ENCODE measurements around the gene SEL1L3.

DNA sequence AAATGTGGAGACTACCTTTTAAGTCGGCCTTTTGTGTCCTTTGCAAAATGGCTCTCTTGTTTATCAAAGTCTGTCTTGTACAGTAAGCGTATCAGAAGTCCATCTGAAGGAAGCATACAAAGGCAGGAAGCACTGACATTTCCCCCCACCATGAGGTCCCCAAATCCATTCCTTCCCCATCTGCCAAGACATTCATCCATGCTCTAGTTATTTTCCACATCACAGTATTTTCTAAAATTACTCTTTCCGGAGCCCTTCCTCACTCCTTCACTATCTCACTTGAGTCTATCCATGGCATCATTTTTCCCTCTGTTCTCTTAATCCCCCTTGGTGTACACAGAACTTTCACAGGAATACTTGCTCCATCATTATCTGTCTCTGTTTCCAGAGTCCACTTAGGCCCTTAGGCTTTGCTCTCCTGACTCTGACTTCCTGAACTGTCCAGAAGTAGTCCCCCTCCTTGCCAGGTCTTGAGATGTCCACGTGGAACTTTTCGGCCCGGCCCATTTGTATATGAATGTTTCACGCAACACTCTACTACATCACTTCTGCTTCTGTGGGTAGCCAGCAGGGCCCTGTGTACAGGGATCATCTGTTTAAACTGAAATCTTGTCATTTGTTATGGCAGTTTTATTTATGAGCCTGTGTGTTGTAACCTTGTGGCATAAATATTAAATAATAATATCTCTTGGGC, 2.1 kb downstream of the SEL1L3 start:
- TF ChIP-seq, protein P1, sequence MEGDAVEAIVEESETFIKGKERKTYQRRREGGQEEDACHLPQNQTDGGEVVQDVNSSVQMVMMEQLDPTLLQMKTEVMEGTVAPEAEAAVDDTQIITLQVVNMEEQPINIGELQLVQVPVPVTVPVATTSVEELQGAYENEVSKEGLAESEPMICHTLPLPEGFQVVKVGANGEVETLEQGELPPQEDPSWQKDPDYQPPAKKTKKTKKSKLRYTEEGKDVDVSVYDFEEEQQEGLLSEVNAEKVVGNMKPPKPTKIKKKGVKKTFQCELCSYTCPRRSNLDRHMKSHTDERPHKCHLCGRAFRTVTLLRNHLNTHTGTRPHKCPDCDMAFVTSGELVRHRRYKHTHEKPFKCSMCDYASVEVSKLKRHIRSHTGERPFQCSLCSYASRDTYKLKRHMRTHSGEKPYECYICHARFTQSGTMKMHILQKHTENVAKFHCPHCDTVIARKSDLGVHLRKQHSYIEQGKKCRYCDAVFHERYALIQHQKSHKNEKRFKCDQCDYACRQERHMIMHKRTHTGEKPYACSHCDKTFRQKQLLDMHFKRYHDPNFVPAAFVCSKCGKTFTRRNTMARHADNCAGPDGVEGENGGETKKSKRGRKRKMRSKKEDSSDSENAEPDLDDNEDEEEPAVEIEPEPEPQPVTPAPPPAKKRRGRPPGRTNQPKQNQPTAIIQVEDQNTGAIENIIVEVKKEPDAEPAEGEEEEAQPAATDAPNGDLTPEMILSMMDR (conservative IDR thresholded peaks at IDR 0.05 in 1 of 2, IDR thresholded peaks at IDR 0.05 in 1 of 2; ENCODE audit: extremely low read depth in 1 of 2, insufficient read depth in 1 of 2, low read depth in 1 of 2, low read length in 2 of 2), result no peak
- TF ChIP-seq EZH2 (IDR thresholded peaks at IDR 0.05; ENCODE audit: borderline replicate concordance, low read length), result no peak
